ENCODE measurements around the gene MPRIP.

Gene MPRIP

GRCh38 chr17:17237026-17237799, 195.0 kb downstream of the MPRIP start, which contains the start of gene FLCN:
Gene FLCN (minus strand): TSS chr17:17237168. CDS start chr17:17228137, 9,031 bp downstream.
- Histone ChIP-seq H3K36me3 (ENCODE audit: insufficient read depth, low read length) (0 out of 2 replicates have a peak, but pooled peaks cover under 1% of the 10 kb centered on the region), H3K27me3 (ENCODE audit: insufficient read depth, low read length) (no peaks in the 10 kb centered on the region), H3K4me3 (ENCODE audit: low read depth, low read length) (peak within 1 kb of the TSS; percentile 82), H2AFZ (ENCODE audit: low read length, unreplicated experiment) (peak within 1 kb of the TSS; percentile 77), H3K79me2 (ENCODE audit: control insufficient read depth, insufficient read depth, low read length, unreplicated experiment) (peaks cover 41% of the 10 kb centered on the region), H3K4me1 (ENCODE audit: control insufficient read depth, insufficient read depth, low read length, unreplicated experiment) (peaks cover 7% of the 10 kb centered on the region), H3K27ac (ENCODE audit: low read depth, low read length) (peak within 1 kb of the TSS; percentile 89)

GRCh38 chr17:17239832-17240231, 197.6 kb downstream of the MPRIP start:
- Histone ChIP-seq H2AFZ (ENCODE audit: low read length, unreplicated experiment) (no peak overlapping the region), H3K27ac (ENCODE audit: low read depth, low read length) (no peak overlapping the region), H3K4me3 (ENCODE audit: low read depth, low read length) (no peak overlapping the region)

GRCh38 chr17:17241656-17242055, 199.4 kb downstream of the MPRIP start:
- Histone ChIP-seq H3K4me1 (ENCODE audit: control insufficient read depth, insufficient read depth, low read length, unreplicated experiment) (peaks cover 7% of the 10 kb centered on the region), H3K27ac (ENCODE audit: low read depth, low read length) (no peak overlapping the region)

More at GRCh38 chr17:17239832-17240231, 197.6 kb downstream of the MPRIP start:
- H3K79me2 ChIP-seq (ENCODE audit: control insufficient read depth, insufficient read depth, low read length, unreplicated experiment): peaks cover 21% of the 10 kb centered on the region
- H3K27me3 ChIP-seq (ENCODE audit: insufficient read depth, low read length): no peaks in the 10 kb centered on the region
- no peaks in the 10 kb centered on the region for H3K36me3 ChIP-seq (ENCODE audit: insufficient read depth, low read length)
- H3K4me1 ChIP-seq (ENCODE audit: control insufficient read depth, insufficient read depth, low read length, unreplicated experiment): peaks cover 7% of the 10 kb centered on the region

GRCh38 chr17:17242246-17242645, 200.0 kb downstream of the MPRIP start:
- H3K4me3 ChIP-seq (ENCODE audit: low read depth, low read length): no peak overlapping the region
- H3K27ac ChIP-seq (ENCODE audit: low read depth, low read length): no peak overlapping the region
- no peaks in the 10 kb centered on the region for H3K79me2 ChIP-seq (ENCODE audit: control insufficient read depth, insufficient read depth, low read length, unreplicated experiment)
- peaks cover 3% of the 10 kb centered on the region; the same call in 1 of the 2 replicates for H3K36me3 ChIP-seq (ENCODE audit: insufficient read depth, low read length)
- no peaks in the 10 kb centered on the region for H3K27me3 ChIP-seq (ENCODE audit: insufficient read depth, low read length)
- H2AFZ ChIP-seq (ENCODE audit: low read length, unreplicated experiment): no peak overlapping the region
- H3K4me1 ChIP-seq (ENCODE audit: control insufficient read depth, insufficient read depth, low read length, unreplicated experiment): peaks cover 7% of the 10 kb centered on the region

More at GRCh38 chr17:17241656-17242055, 199.4 kb downstream of the MPRIP start:
- H3K27me3 ChIP-seq (ENCODE audit: insufficient read depth, low read length): no peaks in the 10 kb centered on the region
- H3K4me3 ChIP-seq (ENCODE audit: low read depth, low read length): no peak overlapping the region
- peaks cover 2% of the 10 kb centered on the region; the same call in 1 of the 2 replicates for H3K36me3 ChIP-seq (ENCODE audit: insufficient read depth, low read length)
- peaks cover 3% of the 10 kb centered on the region for H3K79me2 ChIP-seq (ENCODE audit: control insufficient read depth, insufficient read depth, low read length, unreplicated experiment)
- H2AFZ ChIP-seq (ENCODE audit: low read length, unreplicated experiment): no peak overlapping the region
